ENCODE results near the gene SCFD2.
"Not testable (repeated sequence)": the region's sequence is repeated elsewhere in the genome, so short reads cannot be mapped to it uniquely, and the experiment has no call there.

Gene SCFD2

GRCh38 chr4:52852041-52852440, 513.8 kb downstream of the SCFD2 start:
- no peak for DNase-seq (ENCODE audit: low read depth)

- no peak for DNase-seq (ENCODE audit: low read depth)
These were observed 515.3 kb downstream of the SCFD2 start for GRCh38 chr4:52850406-52851124.

- no peak for DNase-seq (ENCODE audit: low read depth)
These were observed 517.6 kb downstream of the SCFD2 start for GRCh38 chr4:52848254-52848653.

GRCh38 chr4:52846502-52846901, 519.4 kb downstream of the SCFD2 start:
- no peak for DNase-seq (ENCODE audit: low read depth)

GRCh38 chr4:52844596-52844995, 521.3 kb downstream of the SCFD2 start:
- no peak for DNase-seq (ENCODE audit: low read depth)

GRCh38 chr4:52843958-52844357, 521.9 kb downstream of the SCFD2 start:
- no peak for DNase-seq (ENCODE audit: low read depth)

- DNase-seq (ENCODE audit: low read depth) = no peak
These were observed 522.5 kb downstream of the SCFD2 start for GRCh38 chr4:52843351-52843750.

- DNase-seq (ENCODE audit: low read depth) = no peak
These were observed 523.1 kb downstream of the SCFD2 start for GRCh38 chr4:52842792-52843191.

GRCh38 chr4:52841682-52842456, 524.0 kb downstream of the SCFD2 start:
- DNase-seq (ENCODE audit: low read depth) = no peak

- no peak for DNase-seq (ENCODE audit: low read depth)
These were observed 525.1 kb downstream of the SCFD2 start for GRCh38 chr4:52840531-52841370.

- DNase-seq (ENCODE audit: low read depth) = no peak
These were observed 526.9 kb downstream of the SCFD2 start for GRCh38 chr4:52838729-52839586.

GRCh38 chr4:52837716-52838558, 527.9 kb downstream of the SCFD2 start:
- no peak for DNase-seq (ENCODE audit: low read depth)

GRCh38 chr4:52836678-52837077, 529.2 kb downstream of the SCFD2 start:
- DNase-seq (ENCODE audit: low read depth) = no peak

- DNase-seq (ENCODE audit: low read depth) = no peak
These were observed 529.7 kb downstream of the SCFD2 start for GRCh38 chr4:52836120-52836519.

GRCh38 chr4:52834641-52835456, 531.0 kb downstream of the SCFD2 start:
- DNase-seq (ENCODE audit: low read depth) = not testable (repeated sequence)

- no peak for DNase-seq (ENCODE audit: low read depth)
These were observed 531.8 kb downstream of the SCFD2 start for GRCh38 chr4:52833941-52834525.

GRCh38 chr4:52825460-52826090, 540.3 kb downstream of the SCFD2 start:
- DNase-seq (ENCODE audit: low read depth) = no peak

- DNase-seq (ENCODE audit: low read depth) = no peak
These were observed 541.0 kb downstream of the SCFD2 start for GRCh38 chr4:52824603-52825459.

All from T follicular helper cell (primary cell).